COLO668 (cell line): Measurements from ENCODE around the gene SLC49A4.

ENCODE experiments used
- DNase-seq: peaks from one replicate; lab custom pipeline; 2025; ENCODE audit not compliant: unreplicated experiment; lab: John Stamatoyannopoulos, UW

The SLC49A4 gene

DNA sequence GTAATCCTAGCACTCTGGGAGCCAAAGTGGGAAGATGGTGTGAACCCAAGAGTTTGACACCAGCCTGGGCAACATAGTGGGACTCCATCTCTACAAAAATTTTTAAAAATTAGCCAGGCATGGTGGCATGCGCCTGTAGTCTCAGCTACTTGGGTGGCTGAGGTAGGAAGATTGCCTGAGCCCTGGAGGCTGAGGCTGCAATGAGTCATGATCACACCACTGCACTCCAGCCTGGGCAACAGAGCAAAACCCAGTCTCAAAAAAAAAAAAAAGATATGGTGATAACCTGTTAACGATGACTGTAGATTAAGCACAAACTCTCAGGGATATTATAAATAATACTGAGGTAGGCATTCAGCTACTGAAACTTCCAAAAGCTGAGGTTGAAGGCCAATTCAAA lies 107.5 kb downstream of the SLC49A4 start:
- no peak for DNase-seq

DNA sequence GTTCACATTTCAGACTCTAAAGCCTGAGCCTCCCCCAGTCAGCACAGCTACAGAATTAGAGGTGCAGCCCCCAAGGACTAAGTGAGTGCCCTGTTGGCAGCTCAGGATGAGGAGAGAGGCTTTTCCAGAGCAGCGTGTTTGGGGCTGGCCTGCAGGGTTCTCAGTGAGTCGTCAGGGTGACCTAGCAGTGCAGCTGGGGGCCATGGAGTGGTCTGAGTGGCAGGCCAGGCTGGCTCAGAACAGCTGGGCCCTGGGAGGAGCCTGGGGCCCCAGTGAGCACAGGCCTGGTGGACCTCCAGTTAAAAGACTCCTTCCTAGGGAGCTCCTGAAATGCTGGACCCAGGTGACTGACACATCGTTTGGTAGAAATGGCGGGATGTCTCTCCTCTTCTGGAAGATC lies 108.3 kb downstream of the SLC49A4 start:
- no peak for DNase-seq

DNA sequence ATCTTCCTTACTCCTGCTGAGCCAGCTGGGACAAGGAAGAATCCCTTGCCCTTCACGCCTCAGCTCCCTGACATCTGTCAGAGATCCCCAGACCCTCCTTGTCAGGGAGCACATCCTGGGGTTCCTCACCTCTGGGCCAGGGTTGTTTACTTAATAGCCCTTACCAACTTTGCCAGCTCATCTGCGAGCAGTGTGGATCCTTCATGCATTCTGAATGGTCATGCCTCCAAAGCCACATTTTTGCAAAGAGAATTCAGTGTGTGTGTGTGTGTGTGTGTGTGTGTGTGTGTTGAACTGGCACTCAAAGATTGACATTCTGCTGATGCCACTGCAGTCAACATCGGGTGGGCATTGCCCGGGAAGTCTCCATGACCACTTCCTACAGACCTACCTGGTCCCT lies 112.6 kb downstream of the SLC49A4 start:
- no peak for DNase-seq

DNA sequence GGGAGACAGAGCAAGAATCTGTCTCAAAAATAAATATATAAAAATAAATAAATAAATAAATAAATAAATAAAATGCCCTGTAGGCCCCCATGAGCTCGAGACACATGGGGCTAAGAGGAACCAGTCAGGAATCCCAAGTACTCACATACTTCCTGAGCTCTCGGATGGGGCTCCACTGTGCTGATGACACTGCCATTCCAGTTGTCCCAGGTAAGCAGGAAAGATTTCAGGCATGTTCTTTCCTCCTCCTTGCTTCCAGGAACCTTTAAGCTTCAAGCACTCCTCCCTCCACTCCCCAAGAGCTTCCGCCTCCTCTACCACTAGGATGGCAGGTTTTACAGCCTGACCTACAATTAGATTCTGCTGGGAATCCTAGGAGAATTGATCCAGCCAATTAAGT lies 113.4 kb downstream of the SLC49A4 start:
- no peak for DNase-seq

DNA sequence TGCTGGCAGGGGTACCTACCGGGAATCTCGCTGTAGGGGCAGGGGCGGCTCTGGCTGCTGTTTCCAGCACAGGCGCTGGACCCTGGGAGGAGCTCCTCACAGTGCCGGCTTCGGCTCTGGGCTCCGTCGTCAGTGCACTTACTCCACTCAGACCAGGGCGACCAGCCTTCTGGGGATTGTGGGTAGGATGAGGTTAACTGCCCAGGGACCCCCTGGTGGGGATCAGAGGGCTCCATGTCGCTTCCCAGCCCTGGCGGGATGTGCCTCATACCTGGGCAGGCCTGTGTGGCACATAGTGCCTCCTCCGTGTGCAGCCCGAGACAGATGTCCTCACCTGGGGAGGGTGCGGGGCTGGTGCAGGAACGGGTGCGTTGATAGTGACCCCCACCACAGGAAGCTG lies 117.0 kb downstream of the SLC49A4 start:
- DNase-seq, result no peak

DNA sequence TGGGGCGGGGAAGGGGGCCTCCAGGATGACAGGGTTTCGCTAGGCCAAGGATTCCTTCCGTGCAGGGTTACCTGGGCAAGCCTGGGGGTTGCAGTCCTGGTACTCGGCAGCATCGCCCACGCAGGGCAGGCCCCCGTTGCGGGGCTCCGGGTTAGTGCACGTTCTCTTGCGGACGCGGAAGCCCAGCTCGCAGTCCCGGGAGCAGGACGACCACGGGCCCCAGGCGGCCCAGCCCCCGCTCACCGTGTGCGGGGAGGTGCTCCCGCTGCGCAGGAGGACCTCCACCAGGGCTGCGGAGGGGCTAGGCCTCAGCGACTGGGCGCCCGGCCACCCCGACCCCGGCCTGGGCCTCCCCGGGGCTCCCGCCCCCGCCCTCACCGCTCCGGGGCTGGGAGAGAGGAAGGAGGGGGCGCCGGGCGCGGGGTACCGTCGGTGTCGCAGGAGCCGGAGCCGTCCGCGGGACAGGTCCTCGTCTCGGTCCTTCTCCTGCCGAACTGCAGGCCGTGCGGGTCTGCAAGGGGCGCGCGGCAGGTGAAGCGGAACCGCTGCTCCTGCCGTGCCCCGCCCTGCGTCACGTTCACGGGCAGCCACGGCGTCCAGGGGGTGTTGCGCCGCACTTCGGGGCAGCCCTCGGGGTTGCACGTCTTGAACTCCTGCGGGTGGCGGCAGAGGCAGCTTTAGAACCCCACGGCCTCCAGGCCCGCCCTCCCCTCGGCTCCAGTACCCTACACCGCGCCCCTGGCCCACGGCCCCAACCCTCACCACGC lies 118.1 kb downstream of the SLC49A4 start:
- DNase-seq, result no peak

DNA sequence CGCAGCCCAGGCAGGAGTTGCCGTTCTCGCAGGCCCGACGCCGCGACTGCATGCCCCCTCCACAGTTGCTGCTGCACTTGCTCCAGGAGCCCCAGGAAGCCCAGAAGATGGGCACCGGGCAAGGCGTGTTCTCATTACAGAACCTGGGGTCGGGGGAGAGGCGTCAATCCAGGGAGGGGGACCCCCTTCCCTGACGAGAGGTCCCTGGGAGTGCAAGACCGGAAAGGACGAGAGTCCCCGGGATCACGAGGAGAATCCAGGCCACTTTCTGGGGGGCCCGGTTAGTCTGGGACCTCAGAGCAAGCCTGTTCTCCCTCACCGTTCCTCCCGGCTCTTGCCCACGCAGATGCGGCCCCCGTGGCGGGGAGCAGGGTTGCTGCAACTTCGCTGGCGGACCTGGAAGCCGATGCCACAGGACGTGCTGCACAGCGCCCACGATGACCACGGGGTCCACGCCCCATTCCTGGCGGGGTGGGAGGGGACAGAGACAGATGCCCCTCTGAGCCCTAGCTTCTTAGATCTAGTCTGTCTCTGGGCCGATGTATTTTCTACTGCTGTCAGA lies 118.8 kb downstream of the SLC49A4 start:
- DNase-seq, result no peak

DNA sequence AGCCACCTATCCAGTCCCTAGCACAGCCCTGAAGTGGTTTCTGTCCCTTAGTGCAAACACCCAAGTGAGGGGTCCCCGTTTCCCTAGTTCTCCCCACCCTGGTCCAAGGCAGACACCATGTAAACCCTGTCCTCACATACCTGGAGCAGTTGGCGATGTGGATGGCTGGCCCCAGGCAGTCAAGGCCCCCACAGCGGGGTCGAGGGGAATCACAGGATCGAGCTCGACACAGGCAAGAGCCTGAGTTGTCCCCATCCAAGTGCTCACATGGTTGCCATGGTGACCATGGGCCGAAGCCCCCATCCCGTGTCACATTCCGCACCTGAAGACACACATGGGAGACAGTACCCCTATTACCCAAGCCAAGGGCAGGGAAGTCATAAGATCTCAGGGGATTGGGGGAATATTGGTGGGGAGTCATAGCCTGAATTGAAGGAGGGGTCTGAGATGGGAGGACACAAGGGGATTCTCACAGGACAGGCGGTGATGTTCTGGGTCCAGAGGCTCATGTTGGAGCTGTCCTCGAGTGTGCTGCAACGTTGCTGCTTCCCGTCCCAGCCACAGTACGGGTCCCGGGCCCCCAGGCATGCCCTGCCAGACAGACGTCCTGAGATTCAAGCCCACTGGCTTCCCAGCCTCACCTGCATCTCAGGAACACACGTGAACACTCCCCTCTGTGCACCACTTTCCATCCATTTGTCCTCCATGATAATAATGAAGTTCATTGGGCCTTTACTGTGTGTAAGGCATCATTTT lies 120.6 kb downstream of the SLC49A4 start:
- no peak for DNase-seq

DNA sequence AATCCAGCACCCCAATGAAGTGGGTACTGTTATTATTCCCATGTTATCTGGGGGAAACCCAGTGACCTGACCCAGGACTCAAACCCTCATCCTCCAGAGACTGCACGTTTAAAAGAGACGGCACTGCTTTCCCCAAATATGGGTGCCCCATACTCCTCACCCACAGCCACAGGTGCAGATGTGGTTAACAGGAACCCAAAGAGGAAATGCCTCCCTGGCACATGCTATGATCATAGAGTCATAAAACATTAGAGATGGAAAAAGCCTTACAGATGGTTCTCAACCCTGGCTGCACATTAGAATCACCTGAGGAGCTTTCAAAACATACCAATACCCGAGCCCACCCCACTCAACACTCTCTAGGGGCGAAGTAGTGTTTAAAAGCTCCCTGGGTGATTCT lies 121.2 kb downstream of the SLC49A4 start:
- DNase-seq, result no peak

DNA sequence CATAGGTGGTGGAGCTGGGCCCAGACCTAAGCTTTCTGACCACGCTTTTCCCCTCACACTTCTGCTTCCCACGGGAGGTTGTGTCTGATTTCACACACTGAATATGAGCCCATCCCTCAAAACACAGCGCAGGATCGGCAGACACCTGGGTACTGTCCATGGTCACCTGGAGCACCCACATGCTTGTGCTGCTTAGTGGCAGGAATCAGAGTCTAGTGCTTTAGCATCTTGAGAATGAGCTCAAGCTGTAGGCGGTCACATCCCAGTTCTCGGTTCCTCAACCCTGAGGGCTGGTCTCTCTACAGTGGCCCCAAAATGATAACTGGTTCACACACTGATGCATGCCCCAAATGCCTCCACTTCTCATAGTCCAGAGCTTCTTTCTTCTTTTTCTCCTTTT lies 121.7 kb downstream of the SLC49A4 start:
- DNase-seq, result no peak

DNA sequence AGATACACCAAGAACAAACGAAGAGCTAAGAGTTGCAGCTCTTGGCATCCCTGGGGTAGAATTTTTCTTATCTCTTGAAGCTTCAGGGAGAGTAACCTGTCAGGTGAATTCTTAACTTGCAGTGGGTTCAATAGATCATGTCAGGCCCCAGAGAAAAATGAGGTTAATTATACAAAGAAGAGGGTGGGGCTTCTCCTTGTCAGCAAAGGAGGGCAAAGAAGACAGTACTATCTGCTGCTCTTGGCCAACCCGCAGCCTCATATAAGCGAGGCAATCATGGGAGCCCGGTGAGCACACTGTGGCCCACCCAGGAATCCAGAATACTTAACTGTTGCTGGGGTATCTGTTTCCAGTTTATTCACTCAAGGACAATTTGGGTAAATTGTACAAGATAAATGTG lies 122.5 kb downstream of the SLC49A4 start:
- no peak for DNase-seq

DNA sequence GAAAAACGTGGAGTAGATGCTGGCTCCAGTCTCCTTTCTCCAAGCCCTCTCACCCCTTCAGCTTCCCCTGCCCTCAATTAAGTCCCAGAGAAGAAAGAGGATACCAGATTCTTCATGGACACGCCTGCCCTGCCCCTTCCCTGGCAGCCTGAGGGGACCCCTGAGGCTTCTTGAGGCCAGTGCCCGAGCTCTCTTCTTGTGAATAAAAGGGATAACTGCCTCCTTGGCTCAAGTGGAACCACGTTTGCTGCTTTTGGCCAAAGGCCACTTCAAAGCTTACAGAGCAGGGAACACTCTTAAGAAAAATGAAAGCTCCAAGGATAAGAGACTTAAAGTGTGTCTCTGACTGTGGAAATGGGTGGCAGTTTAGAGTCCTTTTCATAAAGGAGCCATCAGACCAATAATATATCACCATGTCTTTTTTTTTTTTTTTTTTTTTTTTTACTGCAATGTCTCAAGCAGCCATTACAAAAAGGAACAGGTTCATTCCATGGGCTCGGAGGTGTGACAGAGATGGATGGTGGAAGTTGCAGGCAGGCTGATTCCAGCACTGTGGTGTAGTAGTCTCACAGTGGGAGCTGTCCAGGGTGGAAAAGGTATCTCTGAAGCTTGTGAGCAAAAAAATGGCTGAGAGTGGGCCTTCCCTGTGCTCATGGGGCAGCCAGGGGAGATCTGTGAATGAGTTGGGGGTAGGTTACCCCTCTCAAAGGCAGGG lies 123.9 kb downstream of the SLC49A4 start:
- DNase-seq, result no peak

DNA sequence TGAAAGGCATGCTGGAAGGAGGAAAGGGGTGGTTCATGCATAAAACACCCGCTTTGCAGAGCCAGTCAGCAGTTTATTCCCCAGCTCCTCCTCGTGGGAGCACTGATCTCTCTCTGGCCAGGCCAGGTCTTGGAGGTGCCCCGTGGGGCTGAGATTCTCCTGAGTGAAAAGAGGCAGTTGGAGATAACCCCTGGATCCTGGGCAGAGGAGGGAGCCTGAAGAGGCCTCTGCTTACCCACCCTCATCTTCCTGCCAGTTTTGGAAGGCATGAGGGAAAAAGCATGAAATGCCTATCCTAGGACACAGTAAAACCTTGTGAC lies 124.4 kb downstream of the SLC49A4 start:
- no peak for DNase-seq

DNA sequence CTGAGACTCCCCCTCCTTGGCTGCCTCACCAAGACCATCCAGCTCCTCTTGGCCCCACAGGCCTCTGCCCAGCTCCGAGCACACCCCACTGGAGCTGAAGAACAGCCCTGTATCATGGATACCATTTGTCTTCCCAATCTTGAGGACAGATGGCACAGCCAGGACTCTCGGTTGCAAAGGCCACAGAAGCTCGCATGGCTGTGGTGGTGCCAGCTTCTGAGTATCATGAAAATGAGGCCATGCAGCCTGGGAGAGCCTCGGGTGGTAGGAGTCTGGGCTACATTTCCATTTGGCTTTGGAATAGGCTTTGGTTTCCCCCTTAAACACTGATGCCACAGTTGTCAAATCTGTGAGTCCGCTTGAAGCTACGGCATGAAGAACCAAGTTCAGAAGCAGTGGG lies 126.1 kb downstream of the SLC49A4 start:
- no peak for DNase-seq

DNA sequence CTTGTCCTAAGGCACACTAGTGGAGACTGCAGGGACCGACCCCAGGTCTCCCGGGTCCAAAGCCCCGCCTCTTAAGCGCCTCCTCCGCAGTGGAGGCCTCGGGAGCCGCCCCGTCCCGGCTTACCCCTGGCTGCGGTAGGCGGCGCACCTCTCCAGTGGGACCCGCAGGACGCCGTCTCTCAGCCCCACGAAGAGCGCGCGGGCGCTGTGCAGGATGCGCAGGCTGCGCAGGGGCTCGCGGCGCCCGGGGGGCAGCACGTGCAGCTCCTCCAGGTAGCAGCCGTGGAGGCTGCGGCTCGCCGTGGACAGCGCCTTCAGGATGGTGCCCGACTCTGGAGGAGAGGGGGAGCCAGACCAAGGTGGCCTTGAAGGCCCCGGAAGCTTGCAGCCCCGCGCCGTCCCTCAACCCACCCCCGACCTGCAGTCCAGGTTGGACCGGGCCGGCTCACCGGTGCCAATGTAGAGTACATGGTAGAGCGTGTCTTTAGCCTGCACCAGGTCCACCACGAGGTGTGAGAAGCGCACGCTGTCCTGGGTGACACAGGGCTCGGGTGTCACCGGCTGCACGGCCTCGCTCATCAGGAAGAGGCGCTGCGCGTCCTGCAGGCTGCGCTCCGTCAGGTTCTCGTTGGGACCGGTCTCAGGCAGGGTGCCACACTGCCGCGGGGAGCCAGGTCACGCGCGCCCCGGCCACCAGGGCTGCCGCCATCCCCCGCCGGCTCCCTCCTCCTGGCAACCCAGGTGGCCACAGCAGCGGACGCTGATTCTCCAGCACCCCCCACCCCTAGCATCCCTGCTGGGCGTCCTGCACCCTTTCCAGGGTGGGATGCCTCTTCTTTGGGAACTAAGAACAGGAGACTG lies 127.2 kb downstream of the SLC49A4 start:
- peak; percentile 37 for DNase-seq

DNA sequence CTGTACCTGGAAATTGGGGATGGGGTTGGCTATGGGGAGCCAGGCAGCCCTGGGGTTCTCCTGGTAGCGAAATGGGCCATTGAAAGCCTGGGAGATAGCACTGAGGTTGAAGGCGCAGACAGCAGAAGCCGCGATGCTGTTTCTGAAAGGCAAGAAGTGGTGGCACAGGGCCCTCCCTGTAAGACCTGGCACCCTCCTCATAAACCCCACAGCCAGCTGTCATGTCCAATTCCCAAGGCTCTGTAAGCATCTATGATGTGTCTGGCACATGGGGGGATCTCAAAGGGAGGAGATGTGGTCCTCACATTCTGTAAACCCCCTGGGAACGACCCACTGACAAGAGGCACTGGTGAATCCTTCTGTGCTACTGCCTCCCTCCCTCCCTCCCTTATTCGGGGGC lies 128.7 kb downstream of the SLC49A4 start:
- no peak for DNase-seq

DNA sequence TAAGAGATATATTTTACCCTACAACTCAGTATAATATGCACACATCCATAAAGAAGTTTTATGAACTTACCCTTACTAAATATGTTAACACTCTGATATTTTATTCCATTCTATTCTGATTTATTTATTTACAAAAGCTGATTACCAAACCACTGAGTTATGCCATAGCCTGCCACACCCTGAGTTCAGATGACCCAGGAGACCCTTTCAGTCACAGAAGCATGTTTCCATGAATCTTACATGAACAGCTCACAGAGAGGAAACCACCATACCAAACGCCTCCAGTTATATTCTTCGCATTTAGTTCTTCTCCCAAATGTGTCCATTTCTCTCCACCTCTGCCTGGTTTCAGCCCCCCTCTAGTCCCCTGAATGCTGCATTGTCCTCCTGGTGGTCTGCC lies 129.2 kb downstream of the SLC49A4 start:
- DNase-seq, result no peak

DNA sequence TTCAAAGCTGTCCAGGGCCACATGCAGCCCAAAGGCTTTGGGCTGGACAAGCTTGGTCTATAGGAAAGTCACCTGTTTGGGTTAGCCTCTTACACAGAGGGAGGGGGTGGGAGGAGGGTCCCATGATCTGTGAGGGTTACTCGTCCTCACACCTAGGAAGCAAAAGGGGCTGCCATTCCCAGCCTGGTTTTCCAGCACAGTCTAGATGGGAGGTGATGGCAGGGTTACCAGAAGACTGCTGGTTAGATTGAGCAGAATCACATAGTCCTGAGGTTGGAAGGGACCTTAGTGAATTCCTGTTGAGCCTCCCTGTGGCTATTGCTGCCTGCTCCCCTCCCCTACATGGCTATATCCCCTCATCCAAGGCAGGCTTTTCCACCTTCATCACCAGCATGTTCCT lies 130.9 kb downstream of the SLC49A4 start:
- DNase-seq, result no peak

DNA sequence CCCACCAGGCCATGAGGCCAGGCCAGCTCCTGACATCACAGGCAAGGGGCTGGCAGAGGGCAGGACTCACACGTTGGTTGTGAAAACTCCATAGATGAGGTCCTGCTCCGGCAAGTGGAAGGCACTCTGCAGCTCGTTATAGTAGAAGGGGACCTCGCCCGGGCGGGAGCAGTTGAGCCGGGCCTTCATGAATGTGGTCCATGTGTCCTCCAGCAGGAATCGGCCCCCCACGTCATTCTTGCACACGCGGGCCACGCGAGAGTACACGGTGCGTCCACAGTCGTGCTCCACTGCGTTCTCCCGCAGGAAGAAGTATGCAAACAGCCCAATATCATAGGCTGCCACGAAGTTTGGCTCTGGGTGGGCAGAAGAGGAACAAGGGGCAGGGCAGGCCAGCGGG lies 131.5 kb downstream of the SLC49A4 start:
- no peak for DNase-seq

DNA sequence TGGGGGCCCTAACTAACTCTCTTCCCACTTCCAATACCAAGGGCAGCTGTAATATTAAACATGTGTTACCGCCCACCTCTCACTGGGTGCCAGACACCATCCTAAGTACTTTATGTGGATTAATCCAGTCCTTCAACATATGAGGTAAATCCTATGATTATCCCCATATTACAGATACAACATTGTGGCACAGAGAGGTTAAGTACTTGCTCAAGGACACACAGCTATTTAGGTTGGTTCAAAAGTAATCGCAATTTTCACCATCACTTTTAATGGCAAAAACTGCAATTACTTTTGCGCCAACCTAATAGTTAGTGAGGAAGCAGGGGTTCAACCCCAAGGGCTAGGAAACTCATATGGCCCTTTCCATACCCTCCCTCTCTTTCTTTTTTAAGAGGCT lies 131.9 kb downstream of the SLC49A4 start:
- DNase-seq, result no peak

DNA sequence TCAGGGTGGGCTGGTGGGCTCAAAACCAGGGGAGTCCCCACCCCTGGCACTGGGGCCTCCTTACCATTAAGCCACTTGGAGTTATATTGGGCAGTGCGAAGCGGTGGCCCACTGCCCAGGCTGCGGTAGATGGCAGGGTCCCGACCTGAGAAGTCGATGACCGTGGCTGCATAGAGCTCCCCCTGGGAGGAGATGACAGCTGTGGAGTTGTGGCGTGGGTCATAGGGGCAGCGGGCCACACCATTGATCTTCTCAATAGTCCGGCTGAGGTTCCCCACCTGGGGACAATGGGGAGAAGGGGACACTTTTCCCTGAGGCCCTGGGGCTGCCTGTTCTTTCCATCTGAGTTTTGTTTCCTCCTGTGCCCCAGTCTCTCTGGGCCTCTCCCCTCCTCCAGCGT lies 132.9 kb downstream of the SLC49A4 start:
- no peak for DNase-seq
